Tibial artery (tissue), 4 donors: ENCODE measurements around the gene NLGN4Y.

Source experiments
- DNase-seq, 2 donors: peaks; one replicate each; pipeline ENCODE4 v3.0.0-alpha.2; 2019
- H3K27ac ChIP-seq, 2 donors: fragments of 200-600 bp; sonication (generic) in 1 of 2; 1 replicate in 1 of 2; 2 replicates in 1 of 2; pipeline ENCODE4 v1.5.1; 2018 to 2019; ENCODE audit warnings: mild to moderate bottlenecking in 1 of 2
- H3K27me3 ChIP-seq, 2 donors: fragments of 200-600 bp; sonication (generic) in 1 of 2; one replicate each; pipeline versions ENCODE4 v1.5.1 to v1.6.0; 2016 to 2019
- H3K36me3 ChIP-seq, 3 donors: fragments of 200-600 bp; sonication (generic) in 2 of 3; one replicate each; pipeline ENCODE4 v1.5.1; 2016 to 2019; ENCODE audit warnings: mild to moderate bottlenecking in 2 of 3
- H3K4me1 ChIP-seq, 4 donors: fragments of 200-600 bp; sonication (generic) in 2 of 4; 1 replicate in 3 of 4; 2 replicates in 1 of 4; pipeline ENCODE4 v1.5.1; 2016 to 2019
- H3K4me3 ChIP-seq, 2 donors: fragments of 200-600 bp; sonication (generic) in 1 of 2; 1 replicate in 1 of 2; 2 replicates in 1 of 2; pipeline ENCODE4 v1.5.1; 2018 to 2019; ENCODE audit warnings: mild to moderate bottlenecking in 2 of 2
- H3K9me3 ChIP-seq, 3 donors: fragments of 200-600 bp; sonication (generic) in 1 of 3; one replicate each; pipeline ENCODE4 v1.5.1; 2016 to 2019
- intact Hi-C: fragments of 100-400 bp; cut with DNase I; formaldehyde crosslinking; loops from one replicate; pipeline ENCODE4 v1.15.0; 2023; ENCODE audit warnings: low total_unique reads
- TF ChIP-seq, protein P1 (sequence below), 2 experiments: fragments of 200-600 bp in 1 of 2; fragments of 450-650 bp in 1 of 2; IDR thresholded peaks; one replicate each; pipeline ENCODE4 v1.5.1; 2017 to 2019; ENCODE audit warnings: antibody characterized with exemption in 2 of 2, mild to moderate bottlenecking in 1 of 2, moderate library complexity in 1 of 2

NLGN4Y gene

DNA sequence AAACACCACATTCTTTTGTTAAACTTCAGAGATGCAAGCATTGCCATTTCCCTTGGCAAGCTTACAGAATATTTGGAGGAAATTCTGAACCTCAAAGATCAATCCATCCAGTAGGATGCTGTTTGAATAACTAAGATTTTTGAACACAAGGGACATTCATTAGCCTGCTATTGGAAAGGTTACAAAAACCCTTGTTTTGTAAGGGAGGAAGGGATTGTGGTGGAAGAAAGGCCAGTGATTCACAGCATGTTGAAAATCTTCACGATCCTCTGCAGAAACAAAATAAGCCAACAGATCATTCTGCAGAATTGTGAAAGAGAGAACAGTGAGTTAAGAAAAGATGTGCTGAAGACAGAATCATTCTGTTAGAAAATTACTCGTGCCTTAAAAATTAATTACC lies 297.9 kb downstream of the NLGN4Y start:
- H3K27me3 ChIP-seq = no peaks in the 10 kb centered on the region
- TF ChIP-seq, protein P1, sequence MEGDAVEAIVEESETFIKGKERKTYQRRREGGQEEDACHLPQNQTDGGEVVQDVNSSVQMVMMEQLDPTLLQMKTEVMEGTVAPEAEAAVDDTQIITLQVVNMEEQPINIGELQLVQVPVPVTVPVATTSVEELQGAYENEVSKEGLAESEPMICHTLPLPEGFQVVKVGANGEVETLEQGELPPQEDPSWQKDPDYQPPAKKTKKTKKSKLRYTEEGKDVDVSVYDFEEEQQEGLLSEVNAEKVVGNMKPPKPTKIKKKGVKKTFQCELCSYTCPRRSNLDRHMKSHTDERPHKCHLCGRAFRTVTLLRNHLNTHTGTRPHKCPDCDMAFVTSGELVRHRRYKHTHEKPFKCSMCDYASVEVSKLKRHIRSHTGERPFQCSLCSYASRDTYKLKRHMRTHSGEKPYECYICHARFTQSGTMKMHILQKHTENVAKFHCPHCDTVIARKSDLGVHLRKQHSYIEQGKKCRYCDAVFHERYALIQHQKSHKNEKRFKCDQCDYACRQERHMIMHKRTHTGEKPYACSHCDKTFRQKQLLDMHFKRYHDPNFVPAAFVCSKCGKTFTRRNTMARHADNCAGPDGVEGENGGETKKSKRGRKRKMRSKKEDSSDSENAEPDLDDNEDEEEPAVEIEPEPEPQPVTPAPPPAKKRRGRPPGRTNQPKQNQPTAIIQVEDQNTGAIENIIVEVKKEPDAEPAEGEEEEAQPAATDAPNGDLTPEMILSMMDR (IDR thresholded peaks at IDR 0.05) = no peak
- H3K27ac ChIP-seq = no peak overlapping the region
- no peaks in the 10 kb centered on the region for H3K4me1 ChIP-seq
- H3K4me3 ChIP-seq = no peak overlapping the region
- no peaks in the 10 kb centered on the region for H3K9me3 ChIP-seq
- no peak for DNase-seq
- H3K36me3 ChIP-seq = no peaks in the 10 kb centered on the region
- intact Hi-C loops = no loop called here

DNA sequence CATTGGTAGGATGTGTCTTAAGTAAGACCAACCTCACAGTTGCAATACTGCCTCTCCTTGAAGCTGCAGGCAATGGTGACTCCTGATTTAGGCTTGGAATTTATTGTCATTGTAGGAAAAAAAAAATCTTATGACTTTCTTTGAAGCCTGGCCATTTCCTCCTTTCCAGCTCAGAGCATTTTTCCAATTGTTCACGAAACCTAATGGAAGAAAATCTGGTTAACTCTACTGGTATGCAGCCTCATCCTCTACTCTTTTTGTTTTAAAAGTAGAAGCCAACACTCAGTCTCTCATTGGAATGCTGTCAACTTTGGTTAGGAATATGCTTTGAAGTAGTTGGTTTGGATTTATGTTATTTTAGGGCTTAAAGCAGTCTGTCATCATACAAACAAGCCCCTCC lies 298.6 kb downstream of the NLGN4Y start:
- TF ChIP-seq, protein P1 (IDR thresholded peaks at IDR 0.05) = no peak
- intact Hi-C loops = no loop called here
- Histone ChIP-seq H3K27ac (no peak overlapping the region), H3K27me3 (no peaks in the 10 kb centered on the region), H3K9me3 (no peaks in the 10 kb centered on the region), H3K4me1 (no peaks in the 10 kb centered on the region), H3K4me3 (no peak overlapping the region), H3K36me3 (no peaks in the 10 kb centered on the region)
- DNase-seq = no peak

DNA sequence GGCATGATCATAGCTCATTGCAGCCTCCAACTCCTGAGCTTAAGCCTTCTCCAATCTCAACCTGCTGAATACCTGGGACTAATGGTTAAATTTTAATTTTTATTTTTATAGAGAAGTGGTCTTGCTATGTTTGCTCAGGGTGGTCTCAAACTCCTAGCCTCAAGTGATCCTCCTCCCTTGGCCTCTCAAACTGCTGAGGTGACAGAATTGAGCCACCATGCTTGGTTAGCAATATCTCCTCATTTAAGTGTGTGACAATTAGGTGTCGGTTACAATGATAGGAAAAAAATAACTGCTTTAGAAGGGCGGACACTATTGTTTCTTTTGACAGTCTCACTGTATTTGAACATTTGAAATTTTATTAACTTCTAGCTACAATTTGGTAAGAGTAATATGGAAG lies 300.3 kb downstream of the NLGN4Y start:
- TF ChIP-seq, protein P1 (IDR thresholded peaks at IDR 0.05) = no peak
- no peak for DNase-seq
- no peak overlapping the region for H3K4me3 ChIP-seq
- no peaks in the 10 kb centered on the region for H3K36me3 ChIP-seq
- H3K4me1 ChIP-seq = no peaks in the 10 kb centered on the region
- no peaks in the 10 kb centered on the region for H3K9me3 ChIP-seq
- H3K27ac ChIP-seq = no peak overlapping the region
- H3K27me3 ChIP-seq = no peaks in the 10 kb centered on the region
- intact Hi-C loops = no loop called here

DNA sequence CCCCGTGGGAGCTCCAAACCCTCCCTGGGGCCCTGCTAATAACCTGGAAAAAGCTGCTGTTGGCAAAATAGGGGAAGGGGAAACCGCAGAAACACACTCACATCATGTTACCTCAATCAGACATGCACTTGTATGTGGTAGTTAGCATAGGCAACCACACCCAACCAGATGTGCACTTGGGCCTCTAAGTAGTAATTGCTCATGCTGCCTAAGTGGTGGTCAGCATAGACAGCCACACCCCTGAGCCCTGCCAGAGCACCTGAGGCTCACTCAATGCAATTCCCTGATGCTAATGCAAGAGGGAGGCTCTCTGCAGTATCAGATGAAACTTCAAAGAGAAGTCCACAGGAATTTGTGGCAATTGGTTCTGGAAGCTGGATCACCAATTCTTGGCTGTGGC lies 301.4 kb downstream of the NLGN4Y start:
- no peaks in the 10 kb centered on the region for H3K27me3 ChIP-seq
- no peaks in the 10 kb centered on the region for H3K4me1 ChIP-seq
- no peaks in the 10 kb centered on the region for H3K9me3 ChIP-seq
- H3K4me3 ChIP-seq = no peak overlapping the region
- H3K36me3 ChIP-seq = no peaks in the 10 kb centered on the region
- TF ChIP-seq, protein P1 (IDR thresholded peaks at IDR 0.05) = no peak
- H3K27ac ChIP-seq = no peak overlapping the region
- intact Hi-C loops = no loop called here
- DNase-seq = no peak

DNA sequence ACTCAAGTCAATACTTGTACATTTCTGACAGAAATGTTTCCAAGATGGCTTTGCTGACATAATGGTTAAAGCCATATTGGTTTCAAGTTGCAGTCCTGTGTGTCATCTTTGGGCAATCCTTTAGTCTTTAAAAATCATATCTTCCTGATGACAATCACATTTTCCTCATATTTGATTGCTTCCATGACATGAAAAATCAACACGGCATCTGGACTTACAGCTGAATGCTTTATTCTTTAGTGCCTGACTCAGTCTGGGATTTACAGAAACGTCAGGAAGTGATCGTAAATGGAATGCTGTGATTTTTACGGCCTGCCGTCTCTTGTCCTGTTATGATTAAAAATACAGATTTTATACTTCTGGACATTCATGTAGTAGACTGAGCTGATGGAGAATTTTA lies 304.2 kb downstream of the NLGN4Y start:
- DNase-seq = no peak
- Histone ChIP-seq H3K36me3 (no peaks in the 10 kb centered on the region), H3K27ac (no peak overlapping the region), H3K4me3 (no peak overlapping the region), H3K27me3 (no peaks in the 10 kb centered on the region), H3K4me1 (no peaks in the 10 kb centered on the region), H3K9me3 (no peaks in the 10 kb centered on the region)
- TF ChIP-seq, protein P1 (IDR thresholded peaks at IDR 0.05) = no peak
- intact Hi-C loops = no loop called here

DNA sequence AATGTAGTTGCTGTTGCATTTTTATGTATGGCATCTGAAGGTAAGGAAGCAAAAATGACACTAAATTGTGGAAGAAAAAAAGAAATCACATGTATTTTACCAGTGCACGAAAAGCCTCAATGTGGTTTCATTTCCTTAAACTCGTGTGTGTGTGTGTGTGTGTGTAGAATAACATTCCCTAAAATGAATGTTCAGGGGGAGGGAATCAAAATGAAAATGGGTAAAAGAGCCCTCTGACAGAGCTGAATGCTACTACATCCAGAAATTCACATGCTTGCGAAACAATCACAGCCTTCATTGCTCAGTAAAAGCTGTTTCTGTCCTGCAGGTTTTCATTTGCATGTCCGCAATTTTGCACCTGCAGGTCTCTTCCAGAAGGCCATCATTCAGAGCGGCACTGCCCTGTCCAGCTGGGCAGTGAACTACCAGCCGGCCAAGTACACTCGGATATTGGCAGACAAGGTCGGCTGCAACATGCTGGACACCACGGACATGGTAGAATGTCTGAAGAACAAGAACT lies 305.1 kb downstream of the NLGN4Y start:
- H3K27me3 ChIP-seq = no peaks in the 10 kb centered on the region
- no peak overlapping the region for H3K4me3 ChIP-seq
- H3K9me3 ChIP-seq = no peaks in the 10 kb centered on the region
- H3K36me3 ChIP-seq = no peaks in the 10 kb centered on the region
- intact Hi-C loops = no loop called here
- no peaks in the 10 kb centered on the region for H3K4me1 ChIP-seq
- no peak for DNase-seq
- TF ChIP-seq, protein P1 (IDR thresholded peaks at IDR 0.05) = no peak
- no peak overlapping the region for H3K27ac ChIP-seq
